Bronchial epithelial cell (primary cell): ENCODE results near the gene KLHL24. TPM values are rescaled to one million over a fixed set of nuclear protein-coding genes. Genes with fewer than 3 reads are reported as not detected.
"Not testable (repeated sequence)": the region's sequence is repeated elsewhere in the genome, so short reads cannot be mapped to it uniquely, and the experiment has no call there.

ENCODE experiments used
- DNase-seq: peaks from one replicate; pipeline ENCODE4 v3.0.0-alpha.2; 2010; ENCODE audit warnings: low read depth
- FAIRE-seq: peaks from 2 replicates; lab custom pipeline; 2011; peaks lifted over from hg19 to GRCh38; lab: Jason Lieb, UNC
- H3K27me3 ChIP-seq: 2 replicates; pipeline ENCODE4 v1.5.1; 2011; ENCODE audit warnings: low read length; ENCODE audit not compliant: control insufficient read depth, insufficient read depth
- H3K36me3 ChIP-seq: 2 replicates; pipeline ENCODE4 v1.5.1; 2011; ENCODE audit warnings: low read length; ENCODE audit not compliant: control insufficient read depth, insufficient read depth
- H3K4me3 ChIP-seq: 2 replicates; pipeline ENCODE4 v1.5.1; 2011; ENCODE audit warnings: mild to moderate bottlenecking, low read depth, low read length, control low read depth
- CTCF ChIP-seq: IDR thresholded peaks from 2 replicates; pipeline ENCODE4 v1.5.1; 2011; ENCODE audit warnings: mild to moderate bottlenecking, moderate library complexity, low read length, control low read depth, inconsistent platforms; ENCODE audit not compliant: insufficient read depth, severe bottlenecking
- total RNA-seq: library from RNA; depleted of rRNA; stranded (reverse); fragments of >200 nt; gene quantifications from 2 replicates; pipeline ENCODE4 v1.2.1, GENCODE V29; 2014

Gene KLHL24
- total RNA-seq, 1 donor from 2014 or later = 63.4 TPM

- FAIRE-seq = no peak
- DNase-seq = no peak
- Histone ChIP-seq H3K36me3 (no peaks in the 10 kb centered on the region), H3K4me3 (no peak overlapping the region), H3K27me3 (no peaks in the 10 kb centered on the region)
- no peak for TF ChIP-seq CTCF
Observed at GRCh38 chr3:183619010-183619409, 16.4 kb upstream of the KLHL24 start.

DNA sequence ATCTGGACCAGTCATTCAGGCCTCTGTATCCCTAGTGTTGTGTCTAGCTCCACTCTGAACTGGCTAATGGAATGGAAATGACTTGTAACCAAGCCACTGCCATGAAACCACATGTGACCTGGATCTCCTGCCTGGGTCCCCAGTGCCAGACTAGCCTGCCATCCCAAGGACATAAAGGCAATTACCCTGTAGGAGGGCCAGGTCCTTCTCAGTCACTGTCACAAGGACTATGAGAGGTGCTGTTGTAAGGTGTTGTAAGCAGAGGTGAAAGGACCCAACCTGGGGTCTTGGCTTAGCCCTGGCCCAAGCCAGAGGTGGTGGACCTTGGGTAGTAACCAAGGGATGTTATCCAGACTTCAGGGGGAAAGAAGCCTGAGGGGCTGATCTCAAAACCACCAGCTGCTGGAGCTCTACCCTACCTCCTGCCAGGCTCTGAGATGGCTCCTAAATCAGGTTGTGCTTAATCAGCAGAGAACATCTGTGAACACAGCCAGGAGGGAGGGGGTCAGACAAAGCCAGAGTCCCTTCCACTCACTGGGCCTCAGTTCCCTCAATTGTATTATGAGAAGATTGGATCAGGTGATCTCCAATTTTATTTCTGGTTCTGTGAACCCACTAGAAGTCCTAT lies 15.7 kb upstream of the KLHL24 start:
- DNase-seq = no peak
- no peaks in the 10 kb centered on the region for H3K27me3 ChIP-seq
- H3K36me3 ChIP-seq = no peaks in the 10 kb centered on the region
- no peak for TF ChIP-seq CTCF
- H3K4me3 ChIP-seq = no peak overlapping the region
- peak; percentile 32 for FAIRE-seq

DNA sequence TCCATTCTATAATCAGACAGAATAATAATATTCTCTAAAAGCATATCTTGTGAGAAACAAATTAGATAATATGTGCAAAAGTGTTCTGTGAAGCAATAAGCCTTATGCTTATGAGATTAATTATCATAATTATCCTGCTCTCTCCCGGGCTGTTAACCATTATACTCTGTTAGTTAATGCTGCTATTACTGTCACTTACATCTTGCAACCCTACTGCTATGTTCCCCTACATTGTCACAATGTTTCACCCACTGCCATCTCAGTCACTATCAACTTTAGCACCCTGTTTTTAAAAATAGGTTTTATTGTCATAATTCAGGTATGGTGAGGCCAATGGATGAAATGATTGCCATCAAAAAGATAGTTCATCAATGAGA lies 15.2 kb upstream of the KLHL24 start:
- Histone ChIP-seq H3K36me3 (no peaks in the 10 kb centered on the region), H3K4me3 (no peak overlapping the region), H3K27me3 (no peaks in the 10 kb centered on the region)
- TF ChIP-seq CTCF = no peak
- DNase-seq (no peak), FAIRE-seq (no peak)

GRCh38 chr3:183622473-183622872 lies 12.9 kb upstream of the KLHL24 start:
- H3K27me3 ChIP-seq, H3K4me3 ChIP-seq, FAIRE-seq, DNase-seq, H3K36me3 ChIP-seq: not testable (repeated sequence)

- FAIRE-seq (no peak), DNase-seq (no peak)
- TF ChIP-seq CTCF = no peak
- H3K4me3 ChIP-seq = no peak overlapping the region
- H3K27me3 ChIP-seq = no peaks in the 10 kb centered on the region
- H3K36me3 ChIP-seq = no peaks in the 10 kb centered on the region
Observed at GRCh38 chr3:183626877-183627594, 8.4 kb upstream of the KLHL24 start.

GRCh38 chr3:183629546-183630301 lies 5.7 kb upstream of the KLHL24 start:
- no peaks in the 10 kb centered on the region for H3K27me3 ChIP-seq
- DNase-seq (no peak), FAIRE-seq (no peak)
- H3K36me3 ChIP-seq = no peaks in the 10 kb centered on the region
- H3K4me3 ChIP-seq = no peak overlapping the region
- TF ChIP-seq CTCF = no peak
